Stimulated activated CD4-positive, alpha-beta T cell treated with anti-CD3 and anti-CD28 coated beads, Interleukin-2, amount 100 ng/mL, for 24 hours (primary cell): ENCODE measurements around the gene PPP4R1.

Experiments
- DNase-seq, 2 donors: peaks; one replicate each; pipeline ENCODE4 v3.0.0-alpha.2; 2020

PPP4R1 gene

DNA sequence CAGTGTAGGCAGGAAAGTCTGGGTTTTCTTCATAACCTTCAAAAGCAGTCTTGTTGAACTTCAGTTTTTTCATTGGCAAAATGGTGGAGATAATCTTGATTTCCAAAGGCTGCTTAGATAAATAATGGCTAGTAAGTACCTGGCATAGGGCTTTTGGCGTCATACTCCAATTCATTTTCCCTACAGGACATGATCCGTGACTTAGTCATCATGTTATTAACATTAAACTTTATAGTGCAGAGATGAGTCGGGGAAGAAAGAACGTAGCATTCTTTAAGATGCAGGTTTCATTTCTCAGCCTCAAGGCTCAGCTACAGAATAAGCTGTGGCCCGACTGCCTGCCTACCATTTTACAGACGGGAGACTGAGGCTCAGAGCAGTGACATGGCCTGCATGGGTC, 75.1 kb downstream of the PPP4R1 start:
- DNase-seq, result no peak

DNA sequence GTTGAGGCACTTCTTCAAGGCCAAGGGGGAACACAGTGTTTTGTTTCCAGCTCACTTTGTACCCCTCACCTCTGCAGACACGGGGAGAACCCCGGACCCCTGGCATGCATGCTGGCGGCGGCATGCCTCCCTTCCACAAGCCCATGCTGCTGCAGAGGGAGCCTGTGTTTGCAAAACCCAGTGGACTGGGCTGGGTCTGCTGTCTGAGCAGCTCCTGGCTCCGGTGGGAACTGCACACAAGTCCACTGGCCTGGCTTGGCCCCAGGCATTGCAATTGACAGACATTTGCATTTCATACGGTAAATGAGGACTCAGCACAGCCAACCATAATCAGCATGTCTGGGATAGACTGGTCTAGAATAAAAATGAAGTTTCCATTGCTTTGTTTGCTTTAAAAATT, 76.7 kb downstream of the PPP4R1 start:
- DNase-seq, result no peak

DNA sequence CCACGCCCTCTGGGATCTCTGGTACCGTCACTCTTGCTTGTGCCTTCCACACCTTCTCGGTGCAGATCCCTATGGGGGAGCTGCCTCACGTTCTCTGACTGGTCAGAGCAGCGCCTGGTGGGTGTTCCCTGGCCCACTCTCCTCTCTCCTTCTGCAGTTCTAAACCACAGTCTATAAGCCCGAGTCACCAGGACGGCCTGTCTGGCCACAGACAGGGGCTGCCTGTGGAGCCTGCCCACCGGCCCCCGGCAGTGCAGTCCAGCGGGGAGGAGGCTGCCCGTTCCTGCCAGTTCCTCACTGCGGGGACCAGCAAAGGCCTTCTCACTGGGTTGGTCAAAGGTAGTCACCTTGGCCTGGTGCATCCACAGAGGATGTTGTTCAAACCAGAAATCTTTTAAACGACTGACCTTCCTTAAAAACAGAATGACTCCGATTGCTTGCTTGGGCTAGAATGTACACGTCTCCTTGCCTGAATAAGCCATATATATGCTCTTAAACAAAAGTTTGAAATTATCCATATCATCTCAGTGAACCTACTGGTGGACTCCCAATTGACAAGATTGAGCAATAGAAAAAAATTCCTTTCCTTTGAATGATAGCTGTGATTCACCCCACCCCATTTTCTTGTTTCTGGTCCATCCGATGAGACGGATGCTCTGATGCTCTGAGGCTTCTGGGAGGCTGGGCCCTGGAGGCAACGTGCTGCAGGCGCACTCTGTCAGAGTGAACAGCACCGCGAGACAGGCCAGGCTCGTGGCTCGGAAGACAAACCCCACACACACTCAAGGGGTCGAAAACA, 77.8 kb downstream of the PPP4R1 start:
- DNase-seq, result no peak

DNA sequence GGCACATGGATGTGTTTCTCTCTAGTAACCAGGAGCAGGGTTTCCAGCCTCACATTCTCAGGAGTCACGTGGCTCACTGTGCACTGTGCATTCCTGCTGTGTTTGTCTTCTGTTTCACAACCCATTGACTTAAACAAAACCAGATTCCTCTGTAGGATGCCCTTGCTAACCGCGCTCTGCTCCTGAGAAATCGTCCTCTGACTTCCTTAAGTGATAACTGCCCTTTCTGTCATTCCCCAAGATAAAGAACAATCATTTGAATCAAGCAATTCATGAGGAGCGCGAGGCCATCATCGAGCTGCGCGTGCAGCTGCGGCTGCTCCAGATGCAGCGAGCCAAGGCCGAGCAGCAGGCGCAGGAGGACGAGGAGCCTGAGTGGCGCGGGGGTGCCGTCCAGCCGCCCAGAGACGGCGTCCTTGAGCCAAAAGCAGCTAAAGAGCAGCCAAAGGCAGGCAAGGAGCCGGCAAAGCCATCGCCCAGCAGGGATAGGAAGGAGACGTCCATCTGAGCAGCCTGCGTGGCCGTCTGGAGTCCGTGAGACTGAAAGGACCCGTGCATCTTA, 78.8 kb downstream of the PPP4R1 start:
- no peak for DNase-seq

DNA sequence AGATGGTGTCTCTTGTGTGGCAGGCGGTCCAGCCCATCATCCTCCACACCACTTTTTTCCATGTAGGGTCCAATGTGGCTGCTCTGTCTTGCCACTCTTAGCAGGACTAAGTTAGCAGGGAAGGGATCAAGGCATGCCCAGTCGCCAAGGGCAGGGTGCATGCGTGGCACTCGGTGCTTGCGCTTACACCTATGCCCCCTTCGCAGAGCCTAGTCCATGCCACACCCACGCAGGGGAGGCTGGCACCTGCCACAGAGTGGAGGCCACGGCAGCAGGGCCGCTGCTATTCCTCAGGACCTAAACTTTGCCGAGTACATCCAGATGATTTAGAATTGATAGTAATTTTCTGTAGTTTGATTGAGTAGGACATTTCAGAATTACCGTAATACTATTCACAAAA, 79.5 kb downstream of the PPP4R1 start:
- no peak for DNase-seq

DNA sequence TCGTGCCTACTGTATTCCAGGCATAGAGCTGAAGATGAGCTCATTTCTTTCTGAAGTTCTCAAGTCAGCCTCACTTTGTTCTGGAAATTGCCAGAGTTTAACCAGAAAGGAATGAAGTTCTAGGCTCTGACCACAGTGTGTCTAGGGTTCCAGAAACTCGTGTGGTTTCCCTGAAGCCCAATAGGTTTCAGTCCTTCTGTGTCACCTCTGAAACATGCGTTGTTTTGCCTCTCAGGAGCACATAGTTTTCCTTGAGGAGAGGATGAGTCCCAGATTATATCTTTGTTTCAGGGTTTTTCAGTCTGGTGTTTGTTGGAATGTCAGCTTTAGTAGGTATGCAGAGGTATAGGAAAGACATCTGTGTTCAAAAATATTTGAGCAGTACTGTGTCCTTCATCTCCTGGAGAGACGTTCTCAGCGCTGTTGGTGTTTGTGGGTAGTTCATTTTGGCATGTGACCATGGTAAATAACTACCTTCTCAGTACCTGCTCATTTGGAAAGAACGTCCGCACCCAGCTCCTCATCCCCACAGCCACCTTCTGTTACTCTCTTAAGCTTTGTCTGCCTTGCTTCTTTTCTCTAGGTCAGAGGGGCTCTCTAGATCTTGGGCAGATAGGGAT, 82.5 kb downstream of the PPP4R1 start:
- no peak for DNase-seq

DNA sequence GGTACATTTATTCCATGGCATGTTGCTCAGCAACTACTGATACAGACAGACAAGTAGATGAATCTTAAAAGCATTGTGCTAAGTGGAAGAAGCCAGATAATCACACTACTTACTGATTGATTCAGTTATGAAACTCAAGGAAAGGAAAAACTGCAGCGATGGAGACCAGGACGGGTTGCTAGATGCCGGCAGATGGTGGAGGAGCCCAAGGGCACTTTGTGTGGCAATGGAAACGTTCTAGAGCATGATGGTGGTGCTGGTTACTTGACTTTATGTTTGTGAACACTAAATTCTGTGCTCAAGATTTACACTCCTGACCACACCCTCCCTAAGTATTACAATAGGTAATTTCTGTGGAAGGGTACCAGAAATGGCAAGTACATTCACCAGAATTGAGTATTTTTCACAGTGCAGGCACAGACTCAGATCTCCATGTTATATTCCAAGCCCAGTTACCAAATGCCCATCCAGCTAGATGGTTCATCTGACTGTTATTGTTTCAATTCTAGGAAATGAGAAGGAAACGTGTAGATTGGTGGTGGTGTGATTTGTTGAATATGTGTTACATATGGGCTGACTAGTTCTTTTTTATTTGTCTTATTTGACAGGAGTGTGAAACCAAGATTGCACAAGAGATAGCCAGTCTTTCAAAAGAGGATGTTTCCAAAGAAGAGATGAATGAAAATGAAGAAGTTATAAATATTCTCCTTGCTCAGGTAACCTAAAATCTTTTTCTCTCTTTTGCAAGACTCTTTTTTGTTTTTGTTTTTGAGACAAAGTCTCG, 83.9 kb downstream of the PPP4R1 start:
- DNase-seq, result no peak

DNA sequence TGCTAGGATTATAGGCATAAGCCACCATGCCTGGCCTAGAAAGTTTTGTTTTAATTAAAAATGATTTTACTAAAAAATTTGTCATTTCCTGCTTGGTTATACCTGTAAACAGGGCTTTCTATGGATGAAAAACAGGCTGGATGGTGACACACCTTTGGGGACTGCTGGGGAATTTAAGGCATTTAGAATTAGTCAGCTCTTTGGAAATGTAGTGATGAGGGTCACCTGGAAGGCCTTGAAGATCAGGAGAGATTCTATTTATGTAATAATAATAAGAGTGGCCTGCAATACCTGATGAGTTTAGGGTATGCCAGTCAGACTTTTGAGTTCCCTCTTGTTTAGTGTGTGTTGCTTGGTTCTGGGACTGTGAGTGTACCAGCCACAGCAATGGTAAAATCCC, 87.9 kb downstream of the PPP4R1 start:
- DNase-seq, result no peak

DNA sequence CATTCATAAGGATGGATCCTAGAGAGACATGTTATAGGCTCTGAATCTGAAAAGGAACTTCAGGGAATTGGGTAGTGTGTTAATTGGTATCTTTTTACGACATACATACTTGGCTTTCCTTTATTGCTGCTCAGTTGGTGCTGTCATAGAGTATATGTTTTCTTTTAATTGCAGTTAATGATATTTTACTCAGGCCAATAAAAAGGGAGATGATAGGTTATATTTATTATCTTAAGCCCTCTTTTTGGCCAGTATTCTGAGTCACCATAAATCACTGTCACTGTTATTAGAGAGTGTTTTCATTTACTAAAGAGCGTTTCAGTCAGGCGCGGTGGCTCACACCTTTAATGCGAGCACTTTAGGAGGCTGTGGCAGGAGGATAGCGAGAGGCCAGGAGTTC, 91.4 kb downstream of the PPP4R1 start:
- no peak for DNase-seq

DNA sequence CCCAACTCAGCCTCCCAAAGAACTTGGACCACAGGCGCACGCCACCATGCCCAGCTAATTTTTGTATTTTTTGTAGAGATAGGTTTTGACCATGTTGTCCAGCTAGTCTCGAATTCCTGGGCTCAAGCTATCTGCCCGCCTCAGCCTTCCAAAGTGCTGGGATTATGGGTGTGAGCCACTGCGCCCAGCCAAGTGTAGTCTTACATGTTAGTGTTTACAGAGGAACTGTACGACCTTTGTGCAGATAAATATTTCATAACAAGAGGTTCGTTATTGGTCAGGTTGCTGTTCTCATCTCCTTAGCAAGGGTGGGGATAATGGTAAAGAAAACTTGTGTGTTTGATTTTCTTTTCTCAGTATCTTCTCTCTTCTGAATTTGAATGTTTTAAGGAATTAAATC, 92.6 kb downstream of the PPP4R1 start:
- DNase-seq, result no peak

DNA sequence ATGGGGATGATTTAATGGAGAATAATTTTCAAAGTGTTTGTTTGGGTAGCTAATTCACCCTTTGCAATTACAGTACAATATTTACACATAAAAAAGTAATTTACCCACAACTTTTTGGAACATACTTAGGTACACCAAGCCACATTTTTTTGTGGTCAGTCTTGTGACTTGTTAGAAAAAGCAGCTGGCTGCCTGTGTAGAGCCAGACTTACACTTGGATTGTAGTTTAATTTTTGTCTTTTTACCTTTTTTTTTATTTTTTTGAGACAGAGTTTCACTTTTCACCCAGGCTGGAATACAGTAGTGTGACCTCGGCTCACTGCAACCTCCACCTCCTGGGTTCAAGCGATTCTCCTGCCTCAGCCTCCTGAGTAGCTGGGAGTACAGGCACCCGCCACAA, 93.7 kb downstream of the PPP4R1 start:
- no peak for DNase-seq

DNA sequence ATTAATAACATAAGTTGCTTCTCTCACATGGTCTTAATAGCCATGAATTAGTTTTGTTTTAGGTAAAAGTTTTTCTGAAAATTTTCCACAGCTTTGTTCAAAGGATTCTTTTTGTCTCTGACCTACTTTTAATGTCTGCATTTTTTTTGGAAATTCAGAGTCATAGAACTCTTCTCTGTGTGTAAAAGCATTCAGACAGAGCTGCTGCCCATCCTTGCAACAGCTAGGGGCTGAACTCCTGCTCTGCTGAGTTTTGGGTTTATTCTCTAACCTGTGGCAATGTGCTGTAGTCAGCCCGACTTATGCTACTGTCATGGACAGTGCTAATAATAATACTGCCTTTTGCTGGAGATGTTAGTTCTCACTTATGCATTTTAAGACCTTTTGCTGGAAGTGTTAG, 95.0 kb downstream of the PPP4R1 start:
- DNase-seq, result no peak

DNA sequence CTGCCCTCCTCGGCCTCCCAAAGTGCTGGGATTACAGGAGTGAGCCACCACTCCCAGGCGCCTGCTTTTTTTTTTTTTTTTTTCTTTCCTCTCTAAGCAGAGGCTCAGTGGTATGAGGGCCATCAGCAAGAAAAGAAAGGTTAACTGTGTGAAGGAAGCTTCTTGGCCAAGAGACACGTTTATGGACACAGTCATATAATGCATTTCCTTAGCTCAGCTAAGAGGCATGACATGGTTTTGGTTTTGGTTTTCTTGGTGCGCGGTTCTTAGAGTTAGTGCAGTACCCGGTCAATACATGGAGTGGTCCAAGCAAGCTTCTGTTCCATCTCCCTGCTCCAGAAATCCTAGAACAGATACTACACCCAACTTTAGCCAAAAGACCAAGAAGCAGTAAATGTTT, 96.5 kb downstream of the PPP4R1 start:
- DNase-seq, result no peak

DNA sequence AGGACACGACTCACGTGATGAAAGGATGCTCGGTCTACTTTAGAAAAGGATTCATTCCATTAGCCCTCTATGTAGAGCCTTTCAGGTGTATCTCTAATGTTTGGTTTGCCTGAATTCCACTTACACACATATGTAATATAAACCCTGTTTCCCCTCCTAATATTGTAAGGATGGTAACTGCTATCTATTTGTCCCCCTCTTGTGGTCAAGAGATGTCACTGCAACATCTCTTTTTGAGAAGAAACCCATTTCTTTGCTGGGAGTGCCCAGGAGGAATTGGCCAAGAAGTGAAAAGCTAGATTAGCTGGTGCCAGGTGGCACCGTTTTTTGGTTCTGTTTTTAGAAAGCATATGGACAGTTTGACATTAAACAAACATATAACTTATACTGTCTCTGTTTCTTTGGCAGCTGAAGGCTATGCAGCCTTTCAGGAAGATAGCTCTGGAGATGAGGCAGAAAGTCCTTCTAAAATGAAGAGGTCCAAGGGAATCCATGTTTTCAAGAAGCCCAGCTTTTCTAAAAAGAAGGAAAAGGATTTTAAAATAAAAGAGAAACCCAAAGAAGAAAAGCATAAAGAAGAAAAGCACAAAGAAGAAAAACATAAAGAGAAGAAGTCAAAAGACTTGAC, 97.8 kb downstream of the PPP4R1 start:
- no peak for DNase-seq

DNA sequence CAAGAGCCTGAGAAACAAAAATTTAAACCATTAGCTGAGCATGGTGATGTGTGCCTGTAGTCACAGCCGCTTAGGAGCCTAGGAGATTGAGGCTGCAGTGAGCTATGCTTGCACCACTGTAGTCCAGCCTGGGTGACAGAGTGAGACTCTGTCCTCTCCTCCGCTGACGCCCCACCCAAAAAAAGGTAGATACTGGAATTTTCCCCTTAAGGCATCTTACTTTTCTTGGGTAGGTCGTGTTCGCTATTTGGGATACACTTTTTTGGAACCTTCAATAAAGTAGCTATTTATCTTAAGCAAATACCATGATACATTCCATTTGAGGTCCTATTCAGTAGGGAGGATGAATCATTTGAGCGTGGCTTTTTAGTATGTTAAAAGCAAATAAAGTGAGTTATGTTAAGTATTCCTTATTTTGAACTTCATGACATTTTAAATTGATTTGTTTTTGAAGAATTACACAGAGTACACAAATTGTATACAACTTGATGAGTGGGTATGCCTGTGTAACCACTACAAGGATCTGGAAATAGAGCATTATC, 100.3 kb downstream of the PPP4R1 start:
- DNase-seq, result no peak

DNA sequence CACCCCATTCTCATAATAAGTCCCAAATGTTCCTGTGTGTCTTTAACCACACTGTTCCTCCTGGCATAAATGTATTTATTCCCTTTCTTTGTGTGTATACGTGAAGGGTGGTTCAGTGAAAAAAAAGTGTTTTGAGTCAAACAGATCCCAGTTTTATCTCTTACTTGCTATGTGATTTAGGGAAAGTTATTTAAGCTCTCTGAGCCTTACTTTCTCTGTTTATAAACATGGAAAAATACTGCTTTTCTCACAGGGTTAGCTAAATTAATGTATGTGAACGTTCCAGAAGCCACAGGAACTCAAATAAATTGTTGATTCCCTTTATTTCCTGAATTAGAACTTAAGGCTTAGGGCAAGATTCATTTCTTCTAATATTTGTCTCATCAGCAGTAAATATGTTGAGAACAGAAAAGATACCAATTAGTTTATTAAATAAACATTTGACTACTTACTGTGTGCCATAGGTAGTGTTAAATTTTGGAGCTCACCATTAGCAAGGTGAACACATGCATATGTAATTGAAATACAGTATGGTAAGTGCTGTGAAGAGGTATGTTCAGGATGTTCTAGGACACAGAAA, 105.8 kb downstream of the PPP4R1 start:
- no peak for DNase-seq

DNA sequence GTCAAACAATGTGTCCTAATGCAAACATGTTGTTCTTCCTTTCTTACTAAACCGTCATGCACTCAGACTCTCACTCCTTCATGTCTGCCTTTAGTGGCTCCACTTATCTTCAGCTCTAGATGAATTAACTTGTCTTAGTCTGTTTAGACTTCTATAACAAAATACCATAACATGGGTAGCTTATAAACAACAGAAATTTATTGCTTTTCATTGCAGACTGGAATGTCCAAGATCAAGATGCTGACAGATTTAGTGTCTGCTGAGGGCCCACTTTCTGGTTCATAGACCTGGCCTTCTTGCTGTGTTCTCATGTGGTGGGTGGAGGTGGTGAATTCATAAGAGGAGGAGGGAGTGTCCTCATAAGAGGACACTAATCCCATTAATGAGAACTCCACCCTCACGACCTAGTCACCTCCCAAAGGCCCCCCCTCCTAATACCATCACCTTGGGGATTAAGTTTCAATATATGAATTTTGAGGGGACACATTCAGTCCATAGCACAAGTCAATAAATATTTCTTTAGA, 106.7 kb downstream of the PPP4R1 start:
- DNase-seq, result no peak

DNA sequence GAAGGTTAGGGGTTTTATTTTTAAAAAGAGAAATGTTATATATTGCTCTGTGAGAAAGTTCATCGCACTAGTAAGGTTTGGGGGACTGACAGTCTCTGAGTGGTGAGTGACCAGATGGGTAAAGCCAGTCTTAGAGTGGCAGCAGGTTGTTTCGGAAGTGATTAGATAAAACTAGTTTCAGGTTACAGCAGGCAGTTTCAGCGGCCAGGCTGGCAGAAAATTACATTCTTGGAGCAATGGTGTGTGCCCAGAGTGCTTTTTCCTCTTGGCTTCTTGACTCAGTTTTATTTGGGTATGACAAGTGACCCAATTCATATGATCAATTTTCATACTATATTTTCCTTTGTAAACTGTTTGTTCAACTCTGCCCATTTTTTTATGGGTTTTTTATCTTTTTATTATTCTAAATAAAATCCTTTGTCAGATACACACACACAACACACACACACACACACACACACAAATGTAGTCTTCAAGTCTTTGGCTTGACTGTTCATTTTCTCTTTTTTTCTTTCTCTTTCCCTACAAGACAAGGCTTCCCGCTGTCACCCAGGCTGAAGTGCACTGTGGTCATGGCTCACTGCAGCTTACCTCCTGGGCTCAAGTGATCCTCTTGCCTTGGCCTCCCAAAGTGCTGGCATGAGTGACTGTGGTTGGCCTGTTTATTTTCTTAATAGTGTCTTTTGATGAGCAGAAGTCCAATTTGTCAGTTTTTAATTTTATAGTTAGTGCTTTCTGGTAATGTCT, 108.1 kb downstream of the PPP4R1 start:
- DNase-seq, result no peak
